GM19455 (cell line): ENCODE measurements around the gene KSR1.

Experiments
- ATAC-seq: cut with Tn5 transposase; IDR thresholded peaks from one replicate; pipeline ENCODE4 v1.9.1; 2021; ENCODE audit not compliant: unreplicated experiment

KSR1 gene

DNA sequence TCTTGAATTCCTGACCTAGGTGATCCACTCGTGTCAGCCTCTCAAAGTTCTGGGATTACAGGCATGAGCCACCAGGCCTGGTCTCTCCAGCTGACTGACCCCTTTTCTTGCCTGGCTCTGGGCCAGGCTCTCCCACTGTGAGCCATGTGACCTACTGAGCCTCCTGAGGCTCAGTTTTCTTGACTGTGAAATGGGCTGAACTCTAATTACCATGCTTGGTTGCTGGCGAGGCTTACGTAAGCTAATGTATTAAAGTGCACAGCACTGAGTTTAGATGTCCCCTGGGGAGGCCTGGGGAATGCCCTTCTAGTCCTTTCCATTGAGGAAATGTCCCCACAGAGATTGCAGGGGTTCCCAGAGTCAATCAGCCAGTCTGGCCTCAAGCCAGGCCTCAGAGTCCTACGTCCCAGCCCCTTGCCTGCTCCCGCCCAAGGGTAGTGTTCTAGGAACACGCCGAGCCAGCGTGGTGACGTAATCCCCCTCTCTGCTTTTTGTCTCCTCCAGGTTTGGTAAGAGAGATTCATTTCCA lies 129.0 kb downstream of the KSR1 start:
- ATAC-seq = no peak

DNA sequence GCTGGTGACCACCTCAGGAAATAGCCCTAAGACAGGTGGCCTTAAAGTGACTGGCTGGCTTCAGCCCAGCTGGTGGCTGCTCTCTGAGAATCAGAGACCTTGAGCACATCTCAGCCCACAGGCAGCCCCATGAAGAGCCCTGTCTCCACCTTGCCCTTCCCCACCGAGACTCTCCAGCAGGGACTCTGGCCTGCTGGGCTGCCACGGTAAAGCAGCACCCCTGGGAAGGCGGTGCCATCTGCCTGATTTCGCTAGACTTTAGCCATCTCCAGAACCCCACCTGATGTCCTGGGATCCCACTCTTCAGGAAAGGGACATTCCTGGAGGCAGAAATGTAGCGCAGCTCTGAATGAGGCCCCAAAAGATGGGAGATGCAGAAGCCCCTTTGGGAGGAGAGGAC lies 129.5 kb downstream of the KSR1 start:
- ATAC-seq = no peak

DNA sequence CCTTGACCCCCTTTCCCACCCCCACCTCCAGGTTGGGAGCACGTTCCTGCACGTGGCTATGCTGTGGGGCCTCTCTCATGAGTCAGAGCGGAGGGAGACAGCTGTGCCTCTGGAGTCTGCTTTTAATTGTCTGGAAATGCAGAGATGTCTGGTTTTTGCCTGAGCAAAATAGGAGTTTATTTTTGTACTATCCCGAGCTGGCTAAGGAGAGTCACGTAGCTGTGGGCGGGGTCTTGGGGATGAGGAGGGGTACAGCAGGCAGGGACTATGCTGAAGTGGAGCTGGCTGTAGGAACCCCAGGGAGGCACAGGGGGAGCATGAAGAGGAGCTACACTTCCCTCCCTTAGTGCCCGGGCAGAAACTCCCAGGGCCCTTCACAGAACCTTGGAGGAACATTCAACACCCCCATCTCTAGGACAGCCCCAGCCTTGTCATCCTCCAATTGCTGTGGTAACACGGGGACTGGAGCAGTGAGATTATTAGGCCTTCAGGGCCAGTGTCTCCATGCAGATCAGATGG lies 130.0 kb downstream of the KSR1 start:
- no peak for ATAC-seq

DNA sequence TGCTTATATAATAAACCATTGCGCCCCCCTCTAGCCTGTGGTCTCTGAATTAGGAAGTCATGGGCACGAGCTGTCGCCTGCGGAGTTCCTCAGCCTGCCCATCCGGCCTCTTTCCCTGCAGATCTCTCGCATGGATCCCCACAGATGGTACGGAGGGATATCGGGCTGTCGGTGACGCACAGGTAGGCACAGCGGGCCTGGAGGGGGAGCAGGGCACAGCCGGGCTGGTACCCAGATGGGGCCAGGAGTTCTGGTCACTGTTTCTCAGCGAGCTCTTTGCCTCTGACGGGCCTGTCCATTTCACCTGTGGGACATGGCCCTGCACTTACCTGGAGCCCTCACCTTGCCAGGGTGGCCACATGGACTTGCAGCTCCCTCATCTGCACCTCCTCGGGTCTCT lies 132.1 kb downstream of the KSR1 start:
- ATAC-seq = no peak

DNA sequence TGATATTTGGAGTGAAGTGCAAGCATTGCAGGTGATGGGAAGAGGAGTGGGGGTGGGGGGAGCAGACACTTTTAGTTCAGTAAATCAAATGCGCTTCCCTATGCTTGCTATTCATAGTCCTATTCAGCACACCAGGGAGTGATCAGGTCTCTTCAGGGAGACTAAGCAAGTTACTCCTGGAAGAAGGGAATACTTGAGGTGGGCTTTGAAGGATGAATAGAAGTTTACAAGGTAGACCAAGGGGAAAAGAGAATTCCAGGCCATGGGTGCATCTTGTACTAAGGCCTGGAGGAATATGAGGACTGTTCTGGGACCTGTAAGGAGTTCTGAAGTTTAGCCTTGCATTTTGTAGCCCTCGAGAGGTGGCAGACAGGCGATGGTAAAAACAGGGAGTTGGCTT lies 134.6 kb downstream of the KSR1 start:
- ATAC-seq = no peak

DNA sequence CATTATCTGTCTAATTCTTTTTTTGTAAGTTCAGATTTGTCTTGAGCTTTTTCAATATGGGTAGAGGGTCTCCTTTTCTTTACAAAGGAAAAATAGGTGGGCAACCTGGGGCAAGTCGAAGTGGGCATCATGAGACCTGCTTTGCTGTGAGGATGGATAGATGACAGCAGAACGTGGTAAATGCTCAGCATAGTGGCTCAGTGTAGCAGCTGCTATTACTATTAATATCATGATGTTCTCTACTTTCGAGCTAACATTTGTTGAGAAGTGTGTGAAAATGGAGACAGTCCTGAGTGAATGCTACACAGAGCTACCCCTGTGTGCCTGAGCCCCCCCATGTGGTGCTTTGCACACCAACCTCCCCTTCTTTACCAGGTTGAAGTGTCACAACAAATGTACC lies 135.7 kb downstream of the KSR1 start:
- ATAC-seq = no peak

DNA sequence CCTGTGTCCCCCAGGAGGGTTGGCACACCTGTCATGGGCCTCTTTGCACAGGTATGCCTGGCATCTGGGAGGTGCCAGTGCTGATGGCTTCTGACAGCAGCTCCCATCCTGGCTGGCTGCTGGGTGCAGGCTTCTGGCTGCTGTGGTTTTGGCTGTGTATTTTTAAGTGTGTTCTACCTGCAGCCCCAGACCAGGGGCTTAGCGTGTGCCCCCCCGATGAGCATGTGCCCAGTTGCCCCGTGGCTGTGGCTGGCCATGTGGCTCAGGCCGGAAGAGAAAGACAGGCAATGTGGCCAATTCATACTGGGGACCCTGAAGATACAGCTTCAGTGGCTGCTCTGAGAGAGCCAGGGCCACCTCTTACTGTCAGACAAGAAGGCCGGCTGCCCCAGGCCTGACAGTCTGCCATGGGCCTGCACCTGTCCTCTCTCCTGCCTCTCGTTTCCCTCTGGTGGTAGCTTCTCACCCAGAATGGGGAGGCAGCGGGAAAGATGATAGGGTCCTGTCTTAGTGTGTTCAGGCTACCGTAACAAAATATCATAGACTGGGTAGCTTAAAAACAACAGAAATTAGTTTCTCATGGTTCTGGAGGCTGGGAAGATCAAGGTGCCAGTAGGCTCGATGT lies 137.1 kb downstream of the KSR1 start:
- no peak for ATAC-seq

DNA sequence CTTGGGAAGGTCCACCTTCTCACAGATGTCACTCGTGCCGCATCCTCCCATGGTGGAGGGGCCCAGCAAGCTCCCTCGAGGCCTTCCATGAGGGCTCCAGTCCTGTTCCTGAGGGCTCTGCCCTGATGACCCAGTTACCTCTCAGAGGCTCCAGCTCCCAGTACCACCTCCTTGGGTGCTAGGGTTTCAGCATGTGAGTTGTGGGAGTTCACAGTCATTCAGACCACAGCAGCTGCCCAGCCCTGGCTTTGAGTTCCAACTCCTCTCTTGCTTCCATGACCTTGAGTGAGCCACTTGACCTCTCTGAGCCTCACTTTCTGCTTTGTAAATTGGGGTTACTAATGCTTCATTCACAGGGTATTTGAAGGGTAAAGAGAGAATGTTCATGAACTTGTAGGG lies 137.6 kb downstream of the KSR1 start:
- ATAC-seq = no peak

DNA sequence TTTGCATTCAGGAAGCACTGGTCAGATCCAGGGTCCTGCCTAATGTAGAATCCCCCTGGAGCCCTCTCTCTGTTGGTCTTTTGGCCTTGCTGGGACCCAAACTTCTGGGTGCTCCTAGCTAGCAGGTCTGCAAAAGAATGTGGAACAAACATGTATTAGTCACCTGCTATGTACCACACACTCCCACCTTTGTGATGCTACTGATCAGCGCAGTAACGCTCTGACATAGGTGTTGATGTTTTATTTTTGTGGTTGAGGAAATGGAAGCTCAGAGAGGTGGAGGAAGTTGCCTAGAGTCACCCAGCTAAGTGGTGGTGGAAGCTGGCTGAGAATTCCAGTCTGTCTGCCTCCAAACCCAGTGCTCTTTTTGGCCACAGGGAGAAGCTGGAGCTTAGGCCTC lies 139.0 kb downstream of the KSR1 start:
- no peak for ATAC-seq

DNA sequence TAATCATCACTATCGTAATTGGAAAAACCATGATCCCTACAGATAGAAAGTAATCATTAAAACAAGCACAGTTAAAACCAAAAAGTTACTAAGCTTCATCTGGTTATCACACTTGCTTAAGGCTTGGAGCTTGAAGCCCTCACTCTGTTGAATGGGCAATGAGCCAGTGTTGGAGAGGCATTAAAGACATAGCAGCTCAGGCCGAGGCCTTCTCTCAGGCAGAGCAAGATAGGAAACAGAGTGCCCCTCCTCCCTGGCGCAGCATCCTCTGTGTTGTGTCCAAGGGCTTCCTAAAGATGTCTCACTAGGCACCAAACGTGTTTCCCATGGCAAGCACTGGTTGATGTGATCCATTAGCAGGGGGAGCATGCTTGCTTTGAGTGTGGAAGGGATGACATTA lies 139.8 kb downstream of the KSR1 start:
- no peak for ATAC-seq

DNA sequence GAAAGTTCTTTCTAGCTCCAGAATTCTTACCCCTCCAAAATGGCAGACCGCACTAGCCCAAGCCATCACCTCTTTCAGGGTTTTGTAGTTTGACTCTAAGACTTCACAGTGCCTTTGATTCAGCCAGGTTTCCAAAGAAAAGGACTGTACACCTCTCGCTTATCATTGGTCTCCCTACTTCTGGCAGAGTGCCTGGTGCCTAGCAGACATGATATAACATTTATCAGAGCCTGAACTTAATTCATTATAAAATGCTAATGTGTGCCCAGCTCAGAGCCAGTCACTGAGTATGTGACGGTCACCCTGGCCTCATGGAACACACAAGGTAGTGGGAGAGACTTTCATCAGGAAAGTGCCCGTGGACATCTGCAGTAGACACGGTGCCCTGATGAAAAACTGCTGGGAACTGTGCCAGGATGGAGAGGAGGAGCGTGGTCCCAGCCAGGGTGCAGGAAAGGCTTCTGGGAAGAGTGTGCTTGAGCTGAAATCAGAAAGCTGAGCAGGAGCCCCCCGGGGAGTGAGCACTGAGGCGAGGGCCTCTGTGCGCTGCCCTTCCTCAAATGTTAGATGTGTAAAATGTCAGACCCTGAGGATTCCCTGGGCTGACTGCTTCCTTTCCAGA lies 140.4 kb downstream of the KSR1 start:
- no peak for ATAC-seq

DNA sequence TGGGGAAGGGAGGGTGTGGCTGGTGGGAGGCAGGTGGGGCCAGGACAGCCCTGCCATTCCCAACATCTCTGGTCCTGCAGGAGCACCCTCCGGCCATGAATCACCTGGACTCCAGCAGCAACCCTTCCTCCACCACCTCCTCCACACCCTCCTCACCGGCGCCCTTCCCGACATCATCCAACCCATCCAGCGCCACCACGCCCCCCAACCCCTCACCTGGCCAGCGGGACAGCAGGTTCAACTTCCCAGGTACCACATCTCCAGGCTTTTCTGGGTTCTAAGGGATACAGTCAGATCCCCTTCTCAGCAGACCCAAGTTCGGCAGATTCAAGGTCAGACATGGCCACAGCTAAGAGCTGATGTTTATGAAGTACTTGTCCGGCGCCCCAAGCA lies 140.9 kb downstream of the KSR1 start:
- ATAC-seq = no peak

DNA sequence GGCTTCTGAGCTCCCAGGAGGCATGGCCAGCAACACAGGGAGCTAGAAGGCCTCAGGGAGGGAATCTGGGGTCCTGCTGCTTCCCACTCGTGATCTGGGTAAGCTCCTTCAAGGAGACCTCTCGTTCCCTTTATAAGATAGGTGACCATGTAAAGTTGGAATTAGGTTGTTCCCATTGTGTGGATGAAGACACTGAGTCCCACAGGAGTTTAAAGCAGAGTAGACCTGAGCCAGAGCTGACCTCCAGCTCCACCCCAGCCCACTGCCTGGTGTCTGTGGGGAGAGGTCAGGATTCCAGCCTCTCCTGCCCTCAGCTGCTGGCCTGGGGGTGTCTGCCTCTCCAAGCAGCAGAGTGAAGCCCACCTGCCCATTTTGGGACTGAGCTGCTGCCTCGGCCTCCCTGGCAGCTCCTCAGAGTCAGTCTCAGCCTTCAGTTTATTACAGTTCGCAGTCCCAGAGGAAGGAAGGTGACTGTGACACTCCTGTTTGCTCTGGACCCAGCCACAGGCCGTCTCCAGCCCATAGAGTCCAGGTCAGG lies 141.6 kb downstream of the KSR1 start:
- no peak for ATAC-seq

DNA sequence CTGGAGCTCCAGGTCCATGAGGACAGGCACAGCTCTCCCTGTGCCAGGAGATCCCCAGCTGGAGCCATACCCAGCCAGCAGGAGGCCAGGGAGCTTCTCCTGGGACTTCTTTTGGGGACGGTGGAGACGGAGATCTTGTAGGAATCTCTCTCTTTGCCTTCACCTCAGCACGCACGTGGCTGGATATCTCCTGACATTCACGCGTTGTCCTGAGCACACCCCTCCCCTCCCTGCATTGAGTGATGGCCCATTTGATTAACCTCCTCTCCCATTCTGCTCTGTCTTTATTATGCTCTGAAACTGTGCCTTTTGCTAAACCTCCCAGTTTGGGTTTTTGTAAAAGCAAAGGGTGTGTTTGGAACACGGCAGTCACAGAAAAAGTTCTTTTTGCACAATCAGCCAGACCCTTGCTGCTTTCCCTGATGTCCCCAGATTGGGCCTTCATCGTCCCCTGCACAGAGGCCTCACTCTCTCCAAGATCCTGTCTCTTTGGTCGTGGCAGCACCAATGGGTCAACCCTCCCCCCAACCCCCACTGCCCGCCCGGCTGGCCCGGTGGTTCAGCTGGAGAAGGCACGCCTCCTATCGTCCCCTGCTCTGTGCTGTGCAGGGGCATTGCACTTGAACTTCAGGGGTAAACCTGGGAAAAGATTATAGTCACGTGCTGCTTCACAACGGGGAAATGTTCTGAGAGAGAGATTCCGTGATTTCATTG lies 142.2 kb downstream of the KSR1 start:
- no peak for ATAC-seq

DNA sequence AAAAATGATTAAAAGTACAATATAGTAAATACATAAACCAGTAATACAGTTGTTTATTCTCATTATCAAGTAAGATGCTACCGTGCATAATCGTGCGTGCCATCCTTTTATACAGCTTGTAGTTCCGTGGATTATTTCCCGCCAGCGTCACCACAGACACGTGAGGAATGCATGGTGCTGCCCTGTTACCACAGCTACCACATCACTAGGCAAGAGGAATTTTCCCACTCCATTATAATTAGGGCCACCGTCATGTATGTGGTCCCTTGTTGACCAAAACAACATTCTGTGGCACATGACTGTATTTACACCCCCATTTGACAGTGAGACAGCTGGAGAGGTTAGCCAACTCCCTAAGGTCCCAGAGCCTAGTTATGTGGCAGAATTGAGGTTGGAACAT lies 144.2 kb downstream of the KSR1 start:
- ATAC-seq = no peak

DNA sequence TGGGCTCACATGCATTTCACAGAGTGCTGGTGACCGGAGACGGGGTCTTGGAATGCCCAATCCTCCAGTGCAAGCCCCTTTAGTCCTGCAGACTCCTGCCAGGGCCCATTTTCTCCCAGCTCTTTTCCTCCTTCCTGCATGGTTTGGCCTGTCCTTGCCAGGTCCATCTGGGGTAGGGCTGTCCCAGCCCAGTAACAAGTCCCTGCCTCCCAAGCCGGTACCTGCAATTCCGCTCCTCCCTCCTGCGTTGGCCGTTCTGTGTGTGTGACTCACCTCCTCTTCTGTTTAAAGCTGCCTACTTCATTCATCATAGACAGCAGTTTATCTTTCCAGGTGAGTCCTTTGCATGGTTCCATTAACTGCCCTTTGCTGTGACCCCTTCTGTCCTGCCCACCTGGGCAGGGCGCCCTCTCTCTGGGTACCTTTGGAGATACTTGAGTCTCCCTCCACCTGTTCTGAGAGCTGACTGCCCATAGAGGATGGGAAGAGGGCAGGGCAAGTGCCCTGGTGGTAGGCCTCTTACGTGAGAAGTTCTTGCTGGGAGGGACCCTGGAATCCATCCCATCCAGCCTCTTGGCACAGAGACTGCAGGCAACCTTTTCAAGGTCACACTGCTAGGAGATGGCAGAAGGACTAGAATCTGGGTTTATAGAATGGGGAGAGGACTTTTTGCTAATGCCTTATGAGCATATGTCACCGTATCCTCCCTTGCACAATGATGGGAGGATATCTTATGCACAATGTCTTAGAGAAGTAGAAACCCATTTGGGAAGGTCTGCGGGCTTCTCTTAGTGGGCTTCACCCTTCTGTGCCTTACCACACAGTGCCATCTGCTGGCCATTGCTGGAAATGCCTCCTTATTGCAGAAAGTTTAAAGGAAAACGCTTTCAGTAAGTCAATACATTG lies 145.1 kb downstream of the KSR1 start:
- no peak for ATAC-seq

DNA sequence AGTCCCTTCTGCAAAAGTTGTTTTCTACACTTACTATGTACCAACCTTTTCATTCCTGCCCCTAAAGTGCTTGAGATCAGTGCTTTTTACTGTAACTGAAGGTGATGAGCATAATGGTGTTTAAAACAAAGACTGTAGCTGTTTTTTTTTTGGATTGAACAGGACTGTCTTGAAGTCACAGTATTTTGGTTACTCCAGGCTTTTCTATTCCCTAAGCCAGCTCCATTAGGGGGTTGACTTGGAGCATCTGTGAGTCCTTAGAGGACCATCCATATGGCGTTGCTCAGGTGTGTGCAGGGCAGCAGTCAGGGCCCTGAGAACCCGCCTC lies 145.7 kb downstream of the KSR1 start:
- no peak for ATAC-seq

DNA sequence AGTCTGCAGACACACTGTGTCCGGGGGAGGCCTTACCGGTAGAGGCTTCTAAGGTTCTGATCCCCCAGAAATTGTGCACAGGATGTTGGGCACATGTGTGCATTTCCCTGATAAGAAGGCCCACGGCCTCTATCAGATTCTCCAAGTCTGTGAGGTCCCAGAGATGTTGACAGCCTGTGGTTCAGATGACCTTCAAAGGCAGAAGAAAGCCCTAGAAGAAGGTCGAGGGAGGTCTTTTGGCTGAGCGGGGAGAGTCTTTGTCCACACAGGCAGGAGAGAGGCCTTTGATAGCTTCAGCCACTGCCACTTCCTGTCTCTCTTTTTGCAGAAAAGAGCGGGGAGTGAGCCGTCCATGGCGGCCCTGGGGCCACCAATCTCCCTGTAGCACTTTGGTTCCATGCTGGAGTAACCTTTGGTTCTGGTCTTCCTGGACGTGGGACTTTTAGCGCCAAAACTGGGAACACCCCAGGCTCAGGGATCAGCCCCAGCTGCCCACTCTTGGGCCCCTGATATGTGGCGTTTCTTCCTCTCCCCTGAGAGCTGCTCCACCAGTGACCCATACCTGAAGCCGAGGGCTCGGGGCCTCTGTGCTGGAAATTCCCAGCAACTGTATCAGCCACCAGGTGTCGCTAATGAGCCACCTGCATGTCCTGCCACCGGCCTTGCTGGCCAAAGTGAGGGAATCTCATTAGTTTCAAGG lies 146.6 kb downstream of the KSR1 start:
- no peak for ATAC-seq

DNA sequence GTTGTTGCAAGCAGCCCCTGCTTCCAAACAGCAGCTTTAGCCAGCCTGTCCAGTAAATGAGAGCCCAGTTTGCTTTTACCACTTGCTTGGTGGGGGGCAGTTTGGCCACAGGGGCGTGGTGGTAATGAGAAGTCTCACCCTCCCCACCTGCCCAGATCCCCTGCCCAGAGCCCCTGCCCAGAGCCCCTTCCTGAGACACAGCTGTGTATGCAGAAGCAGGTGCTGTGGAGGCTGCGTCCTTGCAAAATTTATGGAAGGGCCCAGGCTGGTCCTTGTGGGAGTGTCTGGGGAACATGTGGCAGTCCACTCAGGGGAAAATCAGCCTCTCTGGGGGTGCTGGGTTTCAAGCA lies 147.1 kb downstream of the KSR1 start:
- no peak for ATAC-seq
